T-helper 9 cell (primary cell): ENCODE results near the gene NPY4R.
"Not testable (repeated sequence)": the region's sequence is repeated elsewhere in the genome, so short reads cannot be mapped to it uniquely, and the experiment has no call there.

Source experiments
- DNase-seq: peaks from one replicate; pipeline ENCODE4 v3.0.0-alpha.2; 2020

Gene NPY4R

DNA sequence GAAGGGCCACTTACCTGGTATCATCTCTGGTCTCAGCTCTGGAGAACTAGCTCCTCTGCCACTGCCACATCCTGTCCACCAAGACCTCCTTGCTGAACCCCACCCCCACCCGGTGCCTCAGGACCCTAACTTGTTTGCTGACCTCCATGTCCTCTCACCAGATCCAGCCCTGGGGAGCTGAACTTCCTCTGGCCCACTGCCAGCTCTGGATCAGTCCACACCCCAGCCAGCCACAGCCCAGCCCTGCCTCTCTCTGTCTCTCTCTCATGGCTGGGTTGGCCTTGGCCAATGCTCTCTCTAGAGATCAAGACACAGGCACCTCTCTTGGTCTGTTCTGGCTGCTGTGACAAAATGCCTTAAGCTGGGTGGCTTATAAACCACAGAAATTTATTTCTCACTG lies 14.4 kb downstream of the NPY4R start:
- not testable (repeated sequence) for DNase-seq

DNA sequence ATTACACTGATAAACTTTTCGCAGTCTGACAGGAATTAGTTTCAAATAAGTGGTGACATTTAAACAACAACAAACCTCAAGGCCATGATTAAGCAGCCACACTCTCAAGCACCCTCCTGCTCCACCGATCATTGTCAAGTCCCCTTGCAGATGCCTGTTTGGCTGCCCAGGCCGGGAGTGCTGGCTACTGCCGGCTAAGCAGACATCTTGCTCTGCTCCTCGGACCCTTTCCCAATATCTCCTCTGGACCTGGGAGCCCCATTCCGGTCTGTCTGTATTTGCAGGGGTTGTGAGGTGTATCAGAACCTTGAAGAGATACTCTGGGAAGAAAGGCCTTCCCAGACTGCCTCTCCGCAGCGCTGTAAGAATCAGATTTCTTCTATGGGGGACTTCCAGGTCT lies 14.9 kb downstream of the NPY4R start:
- DNase-seq = not testable (repeated sequence)

DNA sequence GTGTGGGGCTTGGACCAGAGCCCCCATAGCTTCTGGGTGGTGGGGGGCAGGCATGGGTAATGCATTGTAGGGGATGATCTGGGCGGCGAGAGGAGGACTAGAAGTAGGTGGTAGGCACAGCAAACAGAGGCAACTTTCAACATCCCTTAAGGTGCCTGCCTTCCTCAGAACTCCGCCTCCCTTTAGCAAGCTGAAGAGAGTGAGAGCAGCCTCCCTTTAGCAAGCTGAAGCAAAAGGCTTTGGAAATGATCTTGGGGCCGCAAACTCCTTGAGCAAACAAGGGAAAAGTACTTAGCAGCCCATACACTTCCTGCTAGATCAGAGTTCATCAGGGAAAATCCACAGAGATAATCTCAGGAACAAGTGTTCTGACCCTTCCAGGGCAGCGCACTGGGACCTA lies 18.3 kb downstream of the NPY4R start:
- not testable (repeated sequence) for DNase-seq

DNA sequence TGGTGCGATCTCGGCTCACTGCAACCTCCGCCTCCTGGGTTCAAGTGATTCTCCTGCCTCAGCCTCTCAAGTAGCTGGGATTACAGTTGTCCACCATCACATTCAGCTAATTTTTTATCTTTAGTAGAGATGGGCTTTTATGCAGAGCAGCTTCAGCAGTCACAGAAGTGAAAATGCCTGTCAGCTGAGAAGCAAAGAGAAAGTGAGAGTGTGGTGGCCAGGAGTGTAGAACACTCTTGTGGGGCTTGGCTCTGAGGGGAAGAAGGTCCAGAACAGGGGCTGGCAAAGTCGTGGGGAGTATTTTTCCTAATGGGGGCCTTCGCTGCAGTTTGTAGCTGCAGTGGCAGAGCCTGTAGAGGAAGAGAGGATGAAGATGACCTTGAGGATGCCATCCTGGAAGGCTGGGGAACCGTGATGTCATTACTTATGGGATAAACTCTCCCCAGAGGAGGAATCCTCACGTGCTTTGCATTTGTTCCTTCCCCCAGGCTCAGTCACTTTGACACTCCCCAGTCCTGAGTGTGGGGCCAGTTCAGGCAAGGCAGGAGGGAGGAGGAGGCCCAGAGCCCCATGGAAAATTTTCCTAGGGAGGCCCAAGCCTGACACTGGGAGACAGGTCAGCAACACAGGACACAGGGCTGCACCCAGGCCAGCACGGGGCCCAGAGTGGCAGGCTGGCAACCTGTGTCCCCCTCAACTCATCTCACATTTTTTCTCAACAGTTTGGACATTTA lies 20.2 kb downstream of the NPY4R start:
- not testable (repeated sequence) for DNase-seq

DNA sequence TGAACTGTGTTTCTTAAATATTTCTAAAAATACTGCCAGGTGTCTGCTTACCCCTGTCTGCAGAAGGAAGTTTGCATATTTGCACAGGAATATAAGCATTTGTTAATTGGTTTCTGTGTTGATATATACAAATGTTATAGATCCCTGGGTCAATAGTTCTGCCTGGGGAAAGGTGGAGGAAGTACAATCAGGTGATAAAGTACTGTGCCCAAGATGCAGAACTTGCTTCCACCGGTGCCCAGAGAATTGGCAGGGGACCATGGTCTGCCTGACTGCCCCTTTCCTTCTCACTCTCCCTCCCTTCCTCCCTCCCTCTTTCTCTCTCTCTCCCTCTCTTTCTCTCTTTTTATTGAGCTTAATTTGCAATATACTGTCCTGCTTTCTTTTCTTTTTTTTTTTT lies 22.3 kb downstream of the NPY4R start:
- not testable (repeated sequence) for DNase-seq

DNA sequence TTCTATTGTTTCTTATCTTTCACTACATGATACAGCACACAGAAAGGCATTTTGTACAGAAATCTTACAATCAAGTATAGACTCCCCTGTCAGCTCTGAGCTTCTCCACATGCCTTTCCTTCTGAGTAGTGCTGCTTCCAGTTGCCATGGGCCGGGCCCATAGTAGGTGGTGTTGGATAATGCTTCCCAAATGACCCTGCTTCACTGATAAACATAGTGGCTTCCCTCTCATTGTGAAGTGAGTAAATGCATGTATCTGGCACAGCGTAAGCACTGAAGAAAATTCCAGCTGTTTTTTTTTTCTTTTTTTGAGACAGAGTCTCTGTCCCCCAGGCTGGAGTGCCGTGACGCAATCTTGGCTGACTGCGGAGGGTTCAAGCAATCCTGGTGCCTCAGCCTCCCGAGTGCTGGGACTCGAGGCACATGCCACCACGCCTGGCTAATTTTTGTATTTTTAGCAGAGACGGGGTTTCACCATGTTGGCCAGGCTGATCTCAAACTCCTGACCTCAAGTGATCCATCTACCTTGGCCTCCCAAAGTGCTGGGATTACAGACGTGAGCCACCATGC lies 23.0 kb downstream of the NPY4R start:
- not testable (repeated sequence) for DNase-seq

DNA sequence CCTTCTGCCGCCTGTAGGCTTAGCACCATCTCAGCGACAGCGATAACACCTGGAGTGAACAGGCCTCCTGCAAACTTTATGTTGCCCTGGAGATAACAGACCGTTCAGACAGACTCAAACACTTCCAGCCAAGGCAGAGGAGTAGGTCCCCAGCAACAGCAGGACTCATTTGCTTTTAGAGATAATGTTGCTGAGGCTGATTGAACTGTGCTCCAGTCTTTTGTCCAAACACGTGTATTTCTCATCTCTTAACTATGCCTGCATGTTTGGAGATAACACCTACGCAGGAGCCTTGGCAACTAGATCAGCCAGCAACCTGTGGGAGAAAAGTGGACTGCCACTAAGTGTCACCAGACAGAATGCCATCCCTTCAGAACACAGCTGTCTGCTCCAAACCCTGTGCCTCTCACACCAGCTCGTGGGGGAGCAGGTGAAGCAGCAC lies 23.9 kb downstream of the NPY4R start:
- DNase-seq = not testable (repeated sequence)

DNA sequence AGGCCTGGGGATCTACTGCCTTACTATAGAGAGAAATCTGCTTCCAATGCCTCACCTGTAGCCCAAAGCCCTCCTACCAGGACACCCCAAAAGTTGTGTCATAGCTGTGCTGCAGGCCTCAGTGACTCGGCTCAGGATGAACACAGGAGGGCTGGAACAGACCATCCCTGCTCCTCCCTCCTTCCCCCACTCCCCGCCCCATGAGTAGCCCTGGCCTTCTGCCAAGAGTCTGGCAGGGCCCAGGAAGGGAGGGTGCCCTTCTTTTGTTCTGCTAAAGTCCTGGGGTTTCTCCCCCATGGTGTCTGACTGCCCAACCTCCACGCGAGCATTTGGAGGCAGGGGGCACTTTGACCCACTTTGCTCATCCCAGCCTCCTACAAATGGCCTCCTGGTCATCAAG lies 24.8 kb downstream of the NPY4R start:
- DNase-seq = not testable (repeated sequence)

DNA sequence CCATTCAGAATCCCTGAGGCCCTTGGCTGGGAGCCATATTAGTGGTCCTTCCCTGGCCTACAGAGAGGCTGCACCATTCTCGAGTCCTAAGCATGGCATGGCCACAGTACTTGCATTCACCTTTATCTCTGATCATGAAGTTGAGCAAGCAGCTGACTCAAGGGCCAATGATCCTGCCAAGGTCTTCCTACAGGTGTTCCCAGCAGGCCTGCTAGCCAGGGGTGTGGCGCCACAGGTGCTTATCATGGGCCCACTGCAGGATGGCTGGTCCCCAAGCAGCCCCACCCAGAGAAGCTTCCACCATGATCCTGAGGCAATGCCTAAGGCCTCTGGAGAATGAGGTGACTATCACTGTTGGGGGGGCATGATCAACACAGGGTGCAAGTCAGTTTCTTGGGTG lies 42.2 kb downstream of the NPY4R start:
- not testable (repeated sequence) for DNase-seq

DNA sequence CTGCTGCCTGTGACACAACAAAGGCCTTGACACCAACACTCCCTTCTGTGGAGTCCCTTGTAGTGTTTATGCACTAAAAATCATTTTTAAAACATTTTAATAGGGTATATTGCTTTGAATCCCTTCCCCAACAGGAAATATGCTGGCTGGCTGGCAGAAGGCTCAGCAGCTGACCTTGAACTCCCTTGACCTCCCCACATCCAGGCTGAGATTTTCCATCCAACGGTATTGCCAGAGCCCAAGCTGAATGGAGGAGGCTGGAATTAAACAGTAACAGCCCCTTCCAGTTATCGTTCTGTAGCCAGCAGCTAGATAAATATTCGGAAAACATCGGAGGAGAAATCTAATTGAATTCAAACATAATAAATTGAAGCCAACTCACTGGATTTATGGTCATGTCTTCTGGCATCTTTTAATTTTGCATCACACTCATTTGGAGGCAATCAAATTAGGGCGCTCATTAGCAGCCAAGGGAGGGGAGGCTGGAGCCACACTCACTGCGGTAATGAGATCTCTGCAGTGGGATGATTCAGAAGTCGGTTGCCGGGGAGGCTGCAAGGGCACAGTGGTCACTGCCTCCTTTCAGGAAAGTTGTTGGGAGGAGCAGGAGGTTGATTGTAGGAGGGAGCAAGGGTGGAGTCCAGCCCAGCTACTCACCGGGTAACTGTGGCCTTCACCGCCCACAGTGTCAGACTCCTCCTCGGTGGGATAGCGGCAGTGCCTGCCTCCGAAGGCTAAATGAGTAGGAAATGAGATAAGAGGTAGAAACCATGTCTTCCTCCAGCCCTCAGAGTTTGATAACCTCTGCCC lies 46.0 kb downstream of the NPY4R start:
- DNase-seq = not testable (repeated sequence)

DNA sequence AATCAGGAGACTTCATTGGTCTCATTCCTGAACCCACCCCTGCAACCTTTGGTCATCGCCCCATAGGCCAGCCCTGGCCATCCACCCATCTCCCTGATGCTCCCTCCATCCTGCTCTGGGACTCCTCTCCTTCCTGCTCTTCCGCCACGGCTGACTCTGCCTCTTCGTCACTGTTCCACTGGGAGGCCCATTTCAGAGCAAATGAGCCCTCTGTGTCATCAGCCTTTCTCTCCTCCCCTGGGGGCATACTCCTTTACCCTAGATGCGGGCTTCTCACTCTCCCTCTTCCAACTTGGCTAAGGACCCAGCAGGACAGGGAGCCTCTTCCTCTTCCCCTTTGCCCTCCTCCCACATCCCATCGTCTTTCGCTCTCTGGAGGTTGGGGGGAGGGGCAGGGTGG lies 47.5 kb downstream of the NPY4R start:
- DNase-seq = not testable (repeated sequence)

DNA sequence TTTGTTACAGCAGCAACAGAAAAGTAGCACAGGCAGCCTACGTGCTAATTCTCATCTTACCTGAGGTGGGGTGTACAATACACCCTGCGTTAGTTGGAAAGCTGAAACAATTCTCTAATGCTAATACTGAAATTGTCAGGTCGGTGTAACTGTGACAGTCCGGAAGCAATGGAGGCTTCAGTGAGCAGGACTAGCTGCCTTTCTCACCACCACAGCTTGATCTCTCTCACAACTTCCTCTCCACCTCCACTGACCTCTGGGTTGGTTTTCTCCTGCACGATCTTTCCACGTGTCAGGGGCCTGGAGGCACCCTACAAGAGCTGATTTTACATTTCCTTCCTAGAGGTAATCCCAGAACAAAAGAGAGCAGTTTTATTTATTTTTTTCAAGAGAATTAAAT lies 50.5 kb downstream of the NPY4R start:
- not testable (repeated sequence) for DNase-seq

DNA sequence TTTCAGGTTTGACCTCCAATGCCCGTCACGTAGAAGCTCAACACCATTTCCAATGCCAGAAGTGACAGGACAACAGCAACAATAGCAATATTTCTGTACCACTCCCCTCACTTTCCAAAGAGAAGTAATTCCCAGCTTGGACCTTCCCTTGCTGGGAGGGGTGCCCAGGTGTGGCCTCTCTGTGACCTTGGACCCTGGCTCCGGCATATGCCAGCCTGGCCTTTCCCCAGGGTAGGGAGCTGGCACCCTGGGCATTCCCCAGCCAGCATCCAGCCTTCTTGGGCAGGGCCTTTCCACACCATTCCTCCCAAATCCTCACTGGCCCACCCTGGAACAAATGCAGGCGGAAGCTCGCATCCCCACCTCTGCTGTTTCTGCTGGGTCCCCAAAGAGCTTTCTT lies 53.1 kb downstream of the NPY4R start:
- DNase-seq = not testable (repeated sequence)

DNA sequence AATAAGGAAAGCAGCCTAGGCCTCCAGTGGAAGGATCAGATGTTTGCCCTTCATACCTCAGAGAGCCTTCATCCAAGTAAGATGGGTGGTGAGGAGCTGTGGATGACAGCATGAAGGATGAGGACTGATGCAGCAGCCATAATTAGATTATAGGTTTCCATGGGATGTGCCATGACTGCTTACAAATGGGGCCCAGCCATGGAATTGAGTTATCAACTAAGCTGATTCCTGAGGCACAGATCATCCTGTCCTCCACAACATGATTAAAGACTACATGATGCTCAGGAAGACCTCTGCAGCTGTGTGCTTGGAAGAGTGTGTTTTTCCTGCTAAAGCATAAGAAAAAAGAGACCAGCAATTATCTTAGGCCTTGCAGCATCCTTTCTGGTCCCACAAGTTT lies 54.6 kb downstream of the NPY4R start:
- not testable (repeated sequence) for DNase-seq
